SJCRH30 (cell line): Measurements from ENCODE around the gene ARHGEF17. TPM values are rescaled to one million over a fixed set of nuclear protein-coding genes. Genes with fewer than 3 reads are reported as not detected.

ENCODE experiments used
- DNase-seq, 2 experiments: peaks; one replicate each; pipeline ENCODE4 v3.0.0-alpha.2; 2015 to 2020
- H3K27ac ChIP-seq: fragments of 250-450 bp; sonication (Bioruptor Pico); 2 replicates; pipeline ENCODE4 v1.5.1; 2020; ENCODE audit warnings: mild to moderate bottlenecking, moderate library complexity
- H3K27me3 ChIP-seq: fragments of 250-450 bp; sonication (Bioruptor Pico); 2 replicates; pipeline ENCODE4 v1.5.1; 2020; ENCODE audit warnings: mild to moderate bottlenecking, moderate library complexity
- H3K36me3 ChIP-seq: fragments of 250-450 bp; sonication (Bioruptor Pico); 2 replicates; pipeline ENCODE4 v1.5.1; 2020; ENCODE audit warnings: mild to moderate bottlenecking, moderate library complexity
- H3K4me1 ChIP-seq: fragments of 250-450 bp; sonication (Bioruptor Pico); 2 replicates; pipeline ENCODE4 v1.5.1; 2020; ENCODE audit warnings: mild to moderate bottlenecking, moderate library complexity
- H3K4me3 ChIP-seq: fragments of 250-450 bp; sonication (Bioruptor Pico); 2 replicates; pipeline ENCODE4 v1.5.1; 2020; ENCODE audit warnings: mild to moderate bottlenecking, moderate library complexity
- H3K9me3 ChIP-seq: fragments of 250-450 bp; sonication (Bioruptor Pico); replicated peaks from 2 replicates; pipeline ENCODE4 v1.5.1; 2020; ENCODE audit warnings: mild to moderate bottlenecking, moderate library complexity
- total RNA-seq: library from RNA; depleted of rRNA; stranded (reverse); fragments of >200 nt; shearing (Covaris generic); gene quantifications from 2 replicates; pipeline ENCODE4 v1.2.3, GENCODE V29; 2014; rRNA removed

Gene ARHGEF17
- total RNA-seq, 1 experiment from 2014 or later = 12.0 TPM

- Histone ChIP-seq H3K4me1 (no peaks in the 10 kb centered on the region; the same call in 1 of the 2 replicates), H3K36me3 (no peaks in the 10 kb centered on the region), H3K4me3 (no peak overlapping the region), H3K9me3 (no peaks in the 10 kb centered on the region), H3K27me3 (no peaks in the 10 kb centered on the region), H3K27ac (no peak overlapping the region)
- no peak for DNase-seq
Measured at GRCh38 chr11:73413256-73413655, 105.2 kb downstream of the ARHGEF17 start.

- DNase-seq = no peak
- H3K36me3 ChIP-seq = no peaks in the 10 kb centered on the region
- no peaks in the 10 kb centered on the region; the same call in 1 of the 2 replicates for H3K4me1 ChIP-seq
- H3K27me3 ChIP-seq = no peaks in the 10 kb centered on the region
- no peak overlapping the region for H3K4me3 ChIP-seq
- no peak overlapping the region for H3K27ac ChIP-seq
- H3K9me3 ChIP-seq = no peaks in the 10 kb centered on the region
Measured at GRCh38 chr11:73414977-73415651, 107.0 kb downstream of the ARHGEF17 start.

GRCh38 chr11:73415854-73416615 lies 108.0 kb downstream of the ARHGEF17 start:
- H3K27ac ChIP-seq = no peak overlapping the region
- H3K36me3 ChIP-seq = no peaks in the 10 kb centered on the region
- H3K4me3 ChIP-seq = no peak overlapping the region
- no peaks in the 10 kb centered on the region; the same call in 1 of the 2 replicates for H3K4me1 ChIP-seq
- H3K9me3 ChIP-seq = no peaks in the 10 kb centered on the region
- H3K27me3 ChIP-seq = no peaks in the 10 kb centered on the region
- DNase-seq = no peak

- Histone ChIP-seq H3K4me1 (no peaks in the 10 kb centered on the region; the same call in 1 of the 2 replicates), H3K4me3 (no peak overlapping the region), H3K36me3 (no peaks in the 10 kb centered on the region), H3K27me3 (no peaks in the 10 kb centered on the region), H3K9me3 (no peaks in the 10 kb centered on the region), H3K27ac (no peak overlapping the region)
- DNase-seq = no peak
Measured at GRCh38 chr11:73416786-73417185, 108.7 kb downstream of the ARHGEF17 start.

Other genes starting within 250 kb of the ARHGEF17 start
- gene FCHSD2, start 166.0 kb upstream of the ARHGEF17 start, total RNA-seq = 8.9 and 9.8 TPM in 2 replicates
- gene P2RY2, start 90.0 kb upstream of the ARHGEF17 start, total RNA-seq = not detected in 2 replicates
- 0.08 TPM in 1 of 2 replicates, not detected in the other for gene P2RY6, start 35.9 kb upstream of the ARHGEF17 start, total RNA-seq
- 8.7 and 10.1 TPM in 2 replicates for gene RELT, start 68.1 kb downstream of the ARHGEF17 start, total RNA-seq